MM.1S (cell line): Measurements from ENCODE around the gene LMLN.
"Not testable (repeated sequence)": the region's sequence is repeated elsewhere in the genome, so short reads cannot be mapped to it uniquely, and the experiment has no call there.

Experiments
- EZH2phosphoT487 ChIP-seq: fragments of 300-600 bp; sonication (generic); IDR thresholded peaks from 2 replicates; pipeline ENCODE4 v1.6.1; 2018; ENCODE audit warnings: antibody characterized with exemption, low read length
- TF ChIP-seq, protein P1 (sequence below): fragments of 300-600 bp; sonication (generic); IDR thresholded peaks from 2 replicates; pipeline ENCODE4 v1.5.1; 2016; ENCODE audit warnings: antibody characterized with exemption, low read length, mixed read lengths

DNA sequence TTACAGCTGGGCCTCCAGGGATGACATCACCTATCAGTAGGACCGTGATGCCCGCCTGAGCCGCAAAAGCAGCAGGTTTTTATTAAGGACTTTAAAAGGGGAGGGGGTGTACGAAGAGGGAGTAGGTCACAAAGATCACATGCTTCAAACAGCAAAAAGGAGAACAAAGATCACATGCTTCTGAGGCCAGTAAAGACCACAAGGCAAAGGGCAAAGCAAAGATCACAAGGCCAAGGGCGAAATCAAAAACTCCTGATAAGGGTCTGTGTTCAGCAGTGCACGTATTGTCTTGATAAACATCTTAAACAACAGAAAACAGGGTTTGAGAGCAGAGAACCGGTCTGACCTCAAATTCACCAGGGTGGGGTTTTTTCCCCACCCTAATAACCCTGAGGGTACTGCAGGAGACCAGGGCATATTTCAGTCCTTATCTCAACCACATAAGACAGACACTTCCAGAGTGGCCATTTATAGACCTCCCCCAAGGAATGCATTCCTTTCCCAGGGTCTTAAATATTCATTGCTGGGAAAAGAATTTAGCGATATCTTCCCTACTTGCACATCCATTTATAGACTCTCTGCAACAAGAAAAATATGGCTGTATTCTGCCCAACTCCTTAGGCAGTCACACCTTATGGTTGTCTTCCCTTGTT, 7.4 kb downstream of the LMLN start:
- TF ChIP-seq, protein P1, sequence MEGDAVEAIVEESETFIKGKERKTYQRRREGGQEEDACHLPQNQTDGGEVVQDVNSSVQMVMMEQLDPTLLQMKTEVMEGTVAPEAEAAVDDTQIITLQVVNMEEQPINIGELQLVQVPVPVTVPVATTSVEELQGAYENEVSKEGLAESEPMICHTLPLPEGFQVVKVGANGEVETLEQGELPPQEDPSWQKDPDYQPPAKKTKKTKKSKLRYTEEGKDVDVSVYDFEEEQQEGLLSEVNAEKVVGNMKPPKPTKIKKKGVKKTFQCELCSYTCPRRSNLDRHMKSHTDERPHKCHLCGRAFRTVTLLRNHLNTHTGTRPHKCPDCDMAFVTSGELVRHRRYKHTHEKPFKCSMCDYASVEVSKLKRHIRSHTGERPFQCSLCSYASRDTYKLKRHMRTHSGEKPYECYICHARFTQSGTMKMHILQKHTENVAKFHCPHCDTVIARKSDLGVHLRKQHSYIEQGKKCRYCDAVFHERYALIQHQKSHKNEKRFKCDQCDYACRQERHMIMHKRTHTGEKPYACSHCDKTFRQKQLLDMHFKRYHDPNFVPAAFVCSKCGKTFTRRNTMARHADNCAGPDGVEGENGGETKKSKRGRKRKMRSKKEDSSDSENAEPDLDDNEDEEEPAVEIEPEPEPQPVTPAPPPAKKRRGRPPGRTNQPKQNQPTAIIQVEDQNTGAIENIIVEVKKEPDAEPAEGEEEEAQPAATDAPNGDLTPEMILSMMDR = not testable (repeated sequence)
- TF ChIP-seq EZH2phosphoT487 = not testable (repeated sequence)
